MCF 10A (cell line): ENCODE results near the gene BEST3. TPM values are rescaled to one million over a fixed set of nuclear protein-coding genes. Genes with fewer than 3 reads are reported as not detected.

Experiments used
- BruUV-seq: library from RNA; stranded (reverse); fragments of 400-500 nt; replicated peaks from 2 replicates; lab custom pipeline; 2021; lab: Mats Ljungman, UMichigan
- CTCF ChIA-PET: fragments of 300-600 bp; sonication (Branson Sonifier 250); formaldehyde crosslinking; extraction: SDS; loops from one replicate; lab custom pipeline; 2021; ENCODE audit warnings: antibody characterized with exemption, inconsistent platforms; lab: Yijun Ruan, JAX
- POLR2A ChIA-PET: fragments of 300-600, 350-650 bp; sonication (Branson Sonifier 250); formaldehyde crosslinking; extraction: SDS; loops from one replicate; lab custom pipeline; 2020; ENCODE audit warnings: antibody characterized with exemption, inconsistent platforms; lab: Yijun Ruan, JAX
- DNase-seq: peaks from one replicate; pipeline ENCODE4 v3.0.0-alpha.2; 2018; ENCODE audit not compliant: unreplicated experiment
- H3K27ac Mint-ChIP-seq: one replicate; pipeline ENCODE4 v1.8.0; 2022; ENCODE audit warnings: mild to moderate bottlenecking, low read depth, mixed read lengths; ENCODE audit not compliant: unreplicated experiment
- H3K27me3 Mint-ChIP-seq: one replicate; pipeline ENCODE4 v1.8.0; 2022; ENCODE audit warnings: mixed read lengths; ENCODE audit not compliant: insufficient read depth, unreplicated experiment
- H3K36me3 Mint-ChIP-seq: one replicate; pipeline ENCODE4 v1.8.0; 2022; ENCODE audit warnings: mild to moderate bottlenecking, moderate library complexity, mixed read lengths; ENCODE audit not compliant: insufficient read depth, unreplicated experiment
- H3K4me1 Mint-ChIP-seq: one replicate; pipeline ENCODE4 v1.8.0; 2022; ENCODE audit warnings: mixed read lengths; ENCODE audit not compliant: insufficient read depth, unreplicated experiment
- H3K4me3 Mint-ChIP-seq: one replicate; pipeline ENCODE4 v1.8.0; 2022; ENCODE audit warnings: mild to moderate bottlenecking, moderate library complexity, mixed read lengths; ENCODE audit not compliant: unreplicated experiment
- H3K9me3 Mint-ChIP-seq: one replicate; pipeline ENCODE4 v1.8.0; 2022; ENCODE audit warnings: mixed read lengths; ENCODE audit not compliant: unreplicated experiment
- CTCF ChIP-seq: fragments of 200-600 bp; IDR thresholded peaks from one replicate; pipeline ENCODE4 v1.8.0; 2022; ENCODE audit warnings: antibody characterized with exemption, mild to moderate bottlenecking; ENCODE audit not compliant: unreplicated experiment
- intact Hi-C: fragments of 100-400 bp; cut with micrococcal nuclease; formaldehyde crosslinking; loops from 2 replicates; pipeline ENCODE4 v1.14.1; 2022
- total RNA-seq: library from RNA; stranded (reverse); gene quantifications from 2 replicates; pipeline ENCODE4 v1.2.3, GENCODE V29; 2022

BEST3 gene
- total RNA-seq, 1 experiment from 2014 or later, result 0.56 TPM

- no peak overlapping the region for H3K27ac Mint-ChIP-seq
- no peaks in the 10 kb centered on the region for H3K4me1 Mint-ChIP-seq
- intact Hi-C loops, result no loop called here
- peaks cover 11% of the 10 kb centered on the region for H3K27me3 Mint-ChIP-seq
- no peak for DNase-seq
- ChIA-PET CTCF (interaction anchor here (0.9 to 4.4 kb wide), 2 partner anchors 11 to 15 kb away, joined by 3 to 19 read pairs; no protein-coding TSS in a partner anchor), POLR2A (no interaction called here)
- no peaks in the 10 kb centered on the region for H3K9me3 Mint-ChIP-seq
- no TSS peak for BruUV-seq
- no peak overlapping the region for H3K4me3 Mint-ChIP-seq
- no peaks in the 10 kb centered on the region for H3K36me3 Mint-ChIP-seq
- TF ChIP-seq CTCF, result no peak
These were observed 75.1 kb downstream of the BEST3 start for GRCh38 chr12:69623970-69624369.

GRCh38 chr12:69621551-69621950, 77.6 kb downstream of the BEST3 start:
- Mint-ChIP-seq H3K36me3 (no peaks in the 10 kb centered on the region), H3K27me3 (peaks cover 12% of the 10 kb centered on the region), H3K4me3 (no peak overlapping the region), H3K9me3 (no peaks in the 10 kb centered on the region), H3K4me1 (no peaks in the 10 kb centered on the region), H3K27ac (no peak overlapping the region)
- no peak for TF ChIP-seq CTCF
- DNase-seq, result no peak
- intact Hi-C loops, result no loop called here
- POLR2A ChIA-PET, result no interaction called here
- BruUV-seq, result no TSS peak
- CTCF ChIA-PET, result interaction anchor here (0.6 to 1.7 kb wide), 3 partner anchors 15 to 1560 kb away, joined by 3 to 4 read pairs (median 3); no protein-coding TSS in a partner anchor

- ChIA-PET CTCF (interaction anchor here (1.4 to 1.7 kb wide), 2 partner anchors 16 to 19 kb away, joined by 3 read pairs; no protein-coding TSS in a partner anchor), POLR2A (no interaction called here)
- DNase-seq, result no peak
These were observed 78.2 kb downstream of the BEST3 start for GRCh38 chr12:69620921-69621320.

GRCh38 chr12:69620077-69620476, 79.0 kb downstream of the BEST3 start:
- CTCF ChIA-PET, result interaction anchor here (0.9 kb wide), 1 partner anchor 12 kb away, joined by 4 read pairs; no protein-coding TSS in a partner anchor
- intact Hi-C loops, result no loop called here
- no peak for TF ChIP-seq CTCF

More at GRCh38 chr12:69620921-69621320, 78.2 kb downstream of the BEST3 start:
- intact Hi-C loops, result no loop called here
- Mint-ChIP-seq H3K9me3 (peaks cover 2% of the 10 kb centered on the region), H3K27ac (no peak overlapping the region), H3K4me1 (no peaks in the 10 kb centered on the region), H3K27me3 (peaks cover 18% of the 10 kb centered on the region), H3K36me3 (no peaks in the 10 kb centered on the region), H3K4me3 (no peak overlapping the region)
- no peak for TF ChIP-seq CTCF
- BruUV-seq, result no TSS peak

More at GRCh38 chr12:69620077-69620476, 79.0 kb downstream of the BEST3 start:
- Mint-ChIP-seq H3K36me3 (no peaks in the 10 kb centered on the region), H3K9me3 (peaks cover 7% of the 10 kb centered on the region), H3K27ac (no peak overlapping the region), H3K4me3 (no peak overlapping the region), H3K4me1 (no peaks in the 10 kb centered on the region), H3K27me3 (peaks cover 27% of the 10 kb centered on the region)
- POLR2A ChIA-PET, result no interaction called here
- DNase-seq, result no peak
- no TSS peak for BruUV-seq
